Heart left ventricle (tissue), 13 donors: ENCODE results near the gene SELP.

Experiments
- CTCF ChIP-seq, 12 donors: fragments of 200-600 bp; sonication (generic) in 4 of 12; IDR thresholded peaks; one replicate each; pipeline versions ENCODE4 v1.5.0 to v1.8.0; 2018 to 2022; ENCODE audit warnings: antibody characterized with exemption in 12 of 12, mild to moderate bottlenecking in 5 of 12
- POLR2A ChIP-seq, 2 donors: fragments of 450-650 bp; IDR thresholded peaks; one replicate each; pipeline ENCODE4 v1.6.1; 2017; ENCODE audit warnings: antibody characterized with exemption in 2 of 2, mild to moderate bottlenecking in 2 of 2, moderate library complexity in 2 of 2
- donor health status: ischemic (EF 13 %, LVEDD 7.1; RV severe dilation, severe dysfunction).
- donor health status: DM: no; HTN: yes; CAD: no.
- donor health status: DM: no; HTN: no; CAD: no.
- donor health status: ischemic (EF 25% LVEDD 6.9; RV normal size, moderate dysfunction).
- donor health status: ischemic (EF 25% LVEDD 5.7; RV mildly dilated, moderate dysfunction).
- donor health status: ischemic (EF 35%, LVEDD 5.7; RV mildly dilated, moderate dysfunction).
- donor health status: nonischemic (EF 11% LVEDD 7.7; RV severe dilation, severe dysfunction).
- donor health status: DM: yes; HTN: yes; CAD: no.
- donor health status: PGD.
- donor health status: ischemic (EF 29% LVEDD 5.4; RV normal size, mild dysfunction).
- donor health status: nonischemic (EF 23%, LVEDD 6.1; RV moderate dilation, normal function).

DNA sequence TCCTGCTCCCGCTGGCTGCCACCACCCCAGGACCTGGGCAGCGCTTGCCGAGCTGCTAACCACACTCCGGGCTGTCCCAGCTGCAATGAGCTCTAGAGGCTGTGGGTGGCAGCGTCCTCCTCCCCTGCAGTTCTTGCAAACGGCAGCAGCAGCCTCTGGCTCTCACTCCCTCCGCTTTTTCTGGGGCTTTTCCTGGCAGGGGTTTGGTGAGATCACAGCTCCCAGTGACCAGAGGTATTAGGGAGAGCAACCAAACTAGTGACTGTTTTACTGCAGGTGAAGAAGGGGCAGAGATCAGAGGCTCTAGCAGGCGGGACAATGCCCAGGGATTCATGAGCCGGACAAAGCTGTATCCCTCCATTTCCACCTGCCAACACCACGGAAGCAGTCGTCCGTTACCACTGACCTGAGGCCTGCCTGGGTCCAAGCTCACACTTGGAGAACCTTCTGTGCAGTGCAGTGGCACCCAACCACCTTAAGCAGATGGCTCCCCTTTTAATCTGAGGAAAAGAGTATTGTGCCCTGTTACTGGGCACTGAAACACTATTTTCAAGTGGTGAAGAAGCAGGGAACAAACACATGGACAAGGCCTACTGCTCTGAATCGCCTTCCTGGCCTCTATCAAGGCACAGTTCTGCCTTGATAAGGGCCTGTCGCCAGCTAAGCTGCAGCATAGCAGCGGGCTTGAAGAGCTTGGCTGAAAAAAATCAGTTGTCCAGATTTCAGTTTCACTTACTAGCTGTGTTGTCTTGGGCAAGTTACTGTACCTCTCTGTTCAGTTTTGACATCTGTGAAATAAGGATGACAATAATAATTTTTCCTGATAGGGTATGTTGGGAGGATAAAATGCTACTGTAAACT lies 43.3 kb downstream of the SELP start, which contains the start of gene F5:
- TF ChIP-seq CTCF (IDR thresholded peaks at IDR 0.05) (peak in 11 of 12 donors; percentile 17 to 63 (median 47)), POLR2A (IDR thresholded peaks at IDR 0.05) (peak in 1 of 2 donors; percentile 46)
